HepG2 (cell line): ENCODE results near the gene DCP2.

Experiments used
- ATAD3A ChIP-seq: sonication (generic); formaldehyde crosslinking; IDR thresholded peaks from 2 replicates; pipeline ENCODE4 v1.4.0; 2020; ENCODE audit warnings: missing genetic modification reagents
- CBX1 ChIP-seq: IDR thresholded peaks from one replicate; pipeline ENCODE4 v1.6.1; 2016; ENCODE audit warnings: antibody characterized with exemption, low read depth
- KDM3A ChIP-seq: IDR thresholded peaks from 2 replicates; pipeline ENCODE4 v1.6.1; 2018; ENCODE audit warnings: low read depth, missing compliant biosample characterization
- SIN3A ChIP-seq: IDR thresholded peaks from 2 replicates; pipeline ENCODE4 v1.6.1; 2011; ENCODE audit warnings: low read depth, mild to moderate bottlenecking, control low read depth, low read length, borderline replicate concordance
- ZNF282 ChIP-seq: fragments of 450-650 bp; IDR thresholded peaks from 2 replicates; pipeline ENCODE4 v1.6.1; 2018; ENCODE audit not compliant: partially characterized antibody
- TF ChIP-seq, protein P1 (sequence below): sonication (generic); formaldehyde crosslinking; IDR thresholded peaks from 2 replicates; pipeline ENCODE4 v1.5.0; 2020; ENCODE audit warnings: mild to moderate bottlenecking, missing genetic modification reagents, moderate library complexity
- TF ChIP-seq, protein P2 (sequence below): sonication (generic); formaldehyde crosslinking; IDR thresholded peaks from 2 replicates; pipeline ENCODE4 v1.4.0; 2020; ENCODE audit warnings: missing genetic modification reagents

DNA sequence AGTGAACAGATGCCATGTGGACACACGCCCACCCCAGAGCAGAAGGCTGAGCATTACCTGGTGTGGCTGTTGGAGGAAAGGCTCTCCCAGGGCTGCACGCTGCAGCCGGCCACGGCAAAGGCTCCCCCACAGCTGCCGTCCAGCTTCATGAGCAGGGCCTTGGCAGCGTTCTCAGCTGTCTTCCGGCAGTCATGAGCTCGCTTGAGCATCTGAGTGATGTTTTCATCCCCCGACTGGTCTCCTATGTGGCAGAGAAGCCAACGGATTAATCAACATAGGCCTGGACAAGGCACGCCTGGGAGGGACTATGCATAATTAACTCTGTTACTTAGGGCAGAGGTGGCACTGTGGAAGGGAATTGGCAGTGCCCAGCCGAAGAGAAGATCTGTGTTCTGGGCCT is 87.3 kb downstream of the DCP2 start:
- TF ChIP-seq KDM3A (CRISPR knock-in tag): no peak
- TF ChIP-seq, protein P1, sequence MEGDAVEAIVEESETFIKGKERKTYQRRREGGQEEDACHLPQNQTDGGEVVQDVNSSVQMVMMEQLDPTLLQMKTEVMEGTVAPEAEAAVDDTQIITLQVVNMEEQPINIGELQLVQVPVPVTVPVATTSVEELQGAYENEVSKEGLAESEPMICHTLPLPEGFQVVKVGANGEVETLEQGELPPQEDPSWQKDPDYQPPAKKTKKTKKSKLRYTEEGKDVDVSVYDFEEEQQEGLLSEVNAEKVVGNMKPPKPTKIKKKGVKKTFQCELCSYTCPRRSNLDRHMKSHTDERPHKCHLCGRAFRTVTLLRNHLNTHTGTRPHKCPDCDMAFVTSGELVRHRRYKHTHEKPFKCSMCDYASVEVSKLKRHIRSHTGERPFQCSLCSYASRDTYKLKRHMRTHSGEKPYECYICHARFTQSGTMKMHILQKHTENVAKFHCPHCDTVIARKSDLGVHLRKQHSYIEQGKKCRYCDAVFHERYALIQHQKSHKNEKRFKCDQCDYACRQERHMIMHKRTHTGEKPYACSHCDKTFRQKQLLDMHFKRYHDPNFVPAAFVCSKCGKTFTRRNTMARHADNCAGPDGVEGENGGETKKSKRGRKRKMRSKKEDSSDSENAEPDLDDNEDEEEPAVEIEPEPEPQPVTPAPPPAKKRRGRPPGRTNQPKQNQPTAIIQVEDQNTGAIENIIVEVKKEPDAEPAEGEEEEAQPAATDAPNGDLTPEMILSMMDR (CRISPR knock-in tag): no peak
- TF ChIP-seq ZNF282: no peak
- TF ChIP-seq ATAD3A (CRISPR knock-in tag): no peak
- TF ChIP-seq, protein P2, sequence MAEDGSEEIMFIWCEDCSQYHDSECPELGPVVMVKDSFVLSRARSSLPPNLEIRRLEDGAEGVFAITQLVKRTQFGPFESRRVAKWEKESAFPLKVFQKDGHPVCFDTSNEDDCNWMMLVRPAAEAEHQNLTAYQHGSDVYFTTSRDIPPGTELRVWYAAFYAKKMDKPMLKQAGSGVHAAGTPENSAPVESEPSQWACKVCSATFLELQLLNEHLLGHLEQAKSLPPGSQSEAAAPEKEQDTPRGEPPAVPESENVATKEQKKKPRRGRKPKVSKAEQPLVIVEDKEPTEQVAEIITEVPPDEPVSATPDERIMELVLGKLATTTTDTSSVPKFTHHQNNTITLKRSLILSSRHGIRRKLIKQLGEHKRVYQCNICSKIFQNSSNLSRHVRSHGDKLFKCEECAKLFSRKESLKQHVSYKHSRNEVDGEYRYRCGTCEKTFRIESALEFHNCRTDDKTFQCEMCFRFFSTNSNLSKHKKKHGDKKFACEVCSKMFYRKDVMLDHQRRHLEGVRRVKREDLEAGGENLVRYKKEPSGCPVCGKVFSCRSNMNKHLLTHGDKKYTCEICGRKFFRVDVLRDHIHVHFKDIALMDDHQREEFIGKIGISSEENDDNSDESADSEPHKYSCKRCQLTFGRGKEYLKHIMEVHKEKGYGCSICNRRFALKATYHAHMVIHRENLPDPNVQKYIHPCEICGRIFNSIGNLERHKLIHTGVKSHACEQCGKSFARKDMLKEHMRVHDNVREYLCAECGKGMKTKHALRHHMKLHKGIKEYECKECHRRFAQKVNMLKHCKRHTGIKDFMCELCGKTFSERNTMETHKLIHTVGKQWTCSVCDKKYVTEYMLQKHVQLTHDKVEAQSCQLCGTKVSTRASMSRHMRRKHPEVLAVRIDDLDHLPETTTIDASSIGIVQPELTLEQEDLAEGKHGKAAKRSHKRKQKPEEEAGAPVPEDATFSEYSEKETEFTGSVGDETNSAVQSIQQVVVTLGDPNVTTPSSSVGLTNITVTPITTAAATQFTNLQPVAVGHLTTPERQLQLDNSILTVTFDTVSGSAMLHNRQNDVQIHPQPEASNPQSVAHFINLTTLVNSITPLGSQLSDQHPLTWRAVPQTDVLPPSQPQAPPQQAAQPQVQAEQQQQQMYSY (CRISPR knock-in tag): no peak
- no peak for TF ChIP-seq SIN3A
- no peak for TF ChIP-seq CBX1
